GM21367 (cell line): ENCODE measurements around the gene REEP1.
"Not testable (repeated sequence)": the region's sequence is repeated elsewhere in the genome, so short reads cannot be mapped to it uniquely, and the experiment has no call there.

Experiments used
- ATAC-seq: cut with Tn5 transposase; IDR thresholded peaks from one replicate; pipeline ENCODE4 v1.9.1; 2021; ENCODE audit not compliant: unreplicated experiment

Gene REEP1

GRCh38 chr2:86347401-86347800 lies 10.0 kb upstream of the REEP1 start:
- no peak for ATAC-seq

GRCh38 chr2:86345783-86346370 lies 8.5 kb upstream of the REEP1 start:
- ATAC-seq: not testable (repeated sequence)

- no peak for ATAC-seq
Observed at GRCh38 chr2:86344404-86344803, 7.0 kb upstream of the REEP1 start.

GRCh38 chr2:86342488-86342887 lies 5.1 kb upstream of the REEP1 start:
- no peak for ATAC-seq

GRCh38 chr2:86341470-86341869 lies 4.0 kb upstream of the REEP1 start:
- no peak for ATAC-seq

- ATAC-seq: no peak
Observed at GRCh38 chr2:86338778-86339295, 1.4 kb upstream of the REEP1 start.

GRCh38 chr2:86336675-86337243 lies 667 bp downstream of the REEP1 start:
- no peak for ATAC-seq

- no peak for ATAC-seq
Observed at GRCh38 chr2:86335865-86336674, 1.4 kb downstream of the REEP1 start.

GRCh38 chr2:86333378-86333777 lies 4.0 kb downstream of the REEP1 start:
- no peak for ATAC-seq

GRCh38 chr2:86332654-86333053 lies 4.8 kb downstream of the REEP1 start:
- ATAC-seq: no peak

- no peak for ATAC-seq
Observed at GRCh38 chr2:86331384-86331783, 6.0 kb downstream of the REEP1 start.

GRCh38 chr2:86330001-86330400 lies 7.4 kb downstream of the REEP1 start:
- ATAC-seq: no peak

- ATAC-seq: no peak
Observed at GRCh38 chr2:86323273-86324021, 14.0 kb downstream of the REEP1 start.

- ATAC-seq: no peak
Observed at GRCh38 chr2:86319700-86320580, 17.5 kb downstream of the REEP1 start.

- ATAC-seq: no peak
Observed at GRCh38 chr2:86315084-86315483, 22.3 kb downstream of the REEP1 start.

- ATAC-seq: no peak
Observed at GRCh38 chr2:86314125-86314524, 23.3 kb downstream of the REEP1 start.

- no peak for ATAC-seq
Observed at GRCh38 chr2:86313341-86313740, 24.1 kb downstream of the REEP1 start.

- ATAC-seq: no peak
Observed at GRCh38 chr2:86311879-86312278, 25.5 kb downstream of the REEP1 start.

GRCh38 chr2:86309966-86310365 lies 27.5 kb downstream of the REEP1 start:
- no peak for ATAC-seq

GRCh38 chr2:86308984-86309695 lies 28.3 kb downstream of the REEP1 start:
- no peak for ATAC-seq
